H1 (cell line): ENCODE measurements around the gene PHKA1. TPM values are rescaled to one million over a fixed set of nuclear protein-coding genes. Genes with fewer than 3 reads are reported as not detected.

Experiments
- CTCF ChIA-PET: fragments of 300-600 bp; sonication (Branson Sonifier 250); formaldehyde crosslinking; loops from one replicate; lab custom pipeline; 2021; ENCODE audit not compliant: partially characterized antibody; lab: Charles Lee
- POLR2A ChIA-PET: fragments of 300-600 bp; sonication (Branson Sonifier 250); formaldehyde crosslinking; loops from one replicate; lab custom pipeline; 2021; ENCODE audit warnings: inconsistent platforms; ENCODE audit not compliant: partially characterized antibody; lab: Charles Lee
- DNase-seq, 2 experiments: peaks; one replicate each; pipeline versions ENCODE4 v3.0.0 to v3.0.0-alpha.2; 2010 to 2022; ENCODE audit warnings: low spot score in 2 of 2, low read depth in 1 of 2, mixed read lengths in 1 of 2
- FAIRE-seq: peaks from 2 replicates; lab custom pipeline; 2011; peaks lifted over from hg19 to GRCh38; lab: Jason Lieb, UNC
- H2AFZ ChIP-seq: 2 replicates; pipeline ENCODE4 v1.8.1; 2012; ENCODE audit warnings: low read length, inconsistent platforms
- H2AK5ac ChIP-seq: 2 replicates; pipeline ENCODE4 v1.6.1; 2013; ENCODE audit warnings: low read depth, low read length
- H2BK120ac ChIP-seq: replicated peaks from 2 replicates; pipeline ENCODE3; 2013; ENCODE audit warnings: low read depth, low read length, inconsistent platforms
- H2BK12ac ChIP-seq: 2 replicates; pipeline ENCODE4 v1.6.1; 2013; ENCODE audit warnings: low read depth, low read length
- H2BK15ac ChIP-seq: 2 replicates; pipeline ENCODE4 v1.6.1; 2013; ENCODE audit warnings: low read length
- H2BK20ac ChIP-seq: 2 replicates; pipeline ENCODE4 v1.6.1; 2013; ENCODE audit warnings: low read length
- H2BK5ac ChIP-seq: 2 replicates; pipeline ENCODE4 v1.6.1; 2013; ENCODE audit warnings: low read depth, low read length
- H3K14ac ChIP-seq: 2 replicates; pipeline ENCODE4 v1.6.1; 2013; ENCODE audit warnings: inconsistent platforms; ENCODE audit not compliant: insufficient read length
- H3K18ac ChIP-seq: 2 replicates; pipeline ENCODE4 v1.6.1; 2013; ENCODE audit warnings: low read length; ENCODE audit errors: extremely low read depth
- H3K23ac ChIP-seq: 2 replicates; pipeline ENCODE4 v1.6.1; 2013; ENCODE audit warnings: inconsistent platforms; ENCODE audit not compliant: insufficient read length
- H3K23me2 ChIP-seq: 2 replicates; pipeline ENCODE4 v1.6.1; 2013; ENCODE audit warnings: low read depth, low read length
- H3K27ac ChIP-seq: 2 replicates; pipeline ENCODE4 v1.6.1; 2011; ENCODE audit warnings: low read depth, low read length, inconsistent platforms
- H3K27me3 ChIP-seq, 4 experiments: replicated peaks in 1 of 4; 1 replicate in 1 of 4; 2 replicates in 3 of 4; pipeline versions ENCODE4 v1.6.1 to v1.8.1; 2011 to 2013; ENCODE audit warnings: low read length in 3 of 4, mild to moderate bottlenecking in 3 of 4, inconsistent platforms in 2 of 4, mixed read lengths in 2 of 4, moderate library complexity in 1 of 4; ENCODE audit not compliant: control insufficient read depth in 3 of 4, insufficient read depth in 3 of 4; ENCODE audit errors: extremely low read depth in 1 of 4
- H3K36me3 ChIP-seq, 4 experiments: 2 replicates each; pipeline versions ENCODE4 v1.6.1 to v1.8.1; 2011 to 2013; ENCODE audit warnings: mild to moderate bottlenecking in 4 of 4, low read length in 3 of 4, moderate library complexity in 2 of 4, control low read depth in 1 of 4, inconsistent platforms in 1 of 4; ENCODE audit not compliant: insufficient read depth in 4 of 4, control insufficient read depth in 2 of 4
- H3K4ac ChIP-seq: replicated peaks from 2 replicates; pipeline ENCODE3; 2013; ENCODE audit warnings: low read length, low read depth, mixed read lengths, inconsistent platforms; ENCODE audit not compliant: insufficient read length
- H3K4me1 ChIP-seq, 4 experiments: replicated peaks in 1 of 4; 1 replicate in 1 of 4; 2 replicates in 3 of 4; pipeline versions ENCODE4 v1.6.1 to v1.8.1; 2011 to 2013; ENCODE audit warnings: low read length in 3 of 4, inconsistent platforms in 2 of 4, mixed read lengths in 1 of 4; ENCODE audit not compliant: insufficient read depth in 4 of 4, control insufficient read depth in 3 of 4
- H3K4me2 ChIP-seq, 2 experiments: 2 replicates each; pipeline versions ENCODE4 v1.6.1 to v1.8.1; 2011 to 2013; ENCODE audit warnings: low read depth in 2 of 2, low read length in 2 of 2, control low read depth in 1 of 2, inconsistent platforms in 1 of 2, mild to moderate bottlenecking in 1 of 2; ENCODE audit not compliant: insufficient read depth in 1 of 2
- H3K4me3 ChIP-seq, 4 experiments: fragments of 200-600, 300-600 bp in 1 of 4; sonication (generic), shearing (Covaris generic), sonication (Bioruptor Twin) in 1 of 4; 2 replicates each; pipeline versions ENCODE4 v1.5.1 to v1.8.1; 2011 to 2016; ENCODE audit warnings: low read length in 4 of 4, low read depth in 3 of 4, control low read depth in 2 of 4, inconsistent platforms in 2 of 4, mild to moderate bottlenecking in 2 of 4, mixed read lengths in 1 of 4, moderate library complexity in 1 of 4; ENCODE audit not compliant: insufficient read depth in 2 of 4; ENCODE audit errors: extremely low read depth in 1 of 4
- H3K56ac ChIP-seq: replicated peaks from 2 replicates; pipeline ENCODE3; 2013; ENCODE audit warnings: low read depth, mild to moderate bottlenecking, mixed read lengths, low read length, inconsistent platforms; ENCODE audit not compliant: insufficient read length
- H3K79me1 ChIP-seq: 2 replicates; pipeline ENCODE4 v1.6.1; 2013; ENCODE audit warnings: low read depth, low read length, control low read depth
- H3K79me2 ChIP-seq, 2 experiments: 2 replicates each; pipeline versions ENCODE4 v1.6.1 to v1.8.1; 2012 to 2013; ENCODE audit warnings: low read length in 2 of 2, mild to moderate bottlenecking in 2 of 2, inconsistent platforms in 1 of 2; ENCODE audit not compliant: insufficient read depth in 2 of 2, control insufficient read depth in 1 of 2
- H3K9ac ChIP-seq, 4 experiments: replicated peaks in 1 of 4; 1 replicate in 1 of 4; 2 replicates in 3 of 4; pipeline versions ENCODE4 v1.6.1 to v1.8.1; 2011 to 2013; ENCODE audit warnings: low read depth in 3 of 4, low read length in 3 of 4, control low read depth in 2 of 4, mild to moderate bottlenecking in 2 of 4, moderate library complexity in 2 of 4, inconsistent platforms in 1 of 4; ENCODE audit errors: extremely low read depth in 1 of 4
- H3K9me3 ChIP-seq, 2 experiments: 2 replicates each; pipeline versions ENCODE4 v1.6.1 to v1.8.1; 2012 to 2013; ENCODE audit warnings: mild to moderate bottlenecking in 2 of 2, moderate library complexity in 2 of 2, control low read depth in 1 of 2, inconsistent platforms in 1 of 2, low read depth in 1 of 2, low read length in 1 of 2, mixed read lengths in 1 of 2; ENCODE audit not compliant: insufficient read depth in 2 of 2
- H4K20me1 ChIP-seq, 2 experiments: replicated peaks in 1 of 2; 2 replicates each; pipeline versions ENCODE3 to v1.8.1; 2011 to 2013; ENCODE audit warnings: inconsistent platforms in 2 of 2, low read length in 2 of 2, mild to moderate bottlenecking in 1 of 2; ENCODE audit not compliant: insufficient read depth in 2 of 2, control insufficient read depth in 1 of 2
- H4K5ac ChIP-seq: 2 replicates; pipeline ENCODE4 v1.6.1; 2013; ENCODE audit warnings: low read length, low read depth, mixed read lengths, inconsistent platforms; ENCODE audit not compliant: insufficient read length
- H4K8ac ChIP-seq: 2 replicates; pipeline ENCODE4 v1.8.0; 2013; ENCODE audit warnings: mild to moderate bottlenecking, moderate library complexity, low read length, inconsistent platforms; ENCODE audit not compliant: insufficient read depth; ENCODE audit errors: extremely low read depth
- H4K91ac ChIP-seq: replicated peaks from 2 replicates; pipeline ENCODE3; 2013; ENCODE audit warnings: low read length, mixed read lengths, inconsistent platforms; ENCODE audit not compliant: insufficient read length
- BACH1 ChIP-seq: IDR thresholded peaks from 2 replicates; pipeline ENCODE4 v1.6.1; 2012; ENCODE audit warnings: low read length, improper control_type of control experiment
- GTF2F1 ChIP-seq: IDR thresholded peaks from 2 replicates; pipeline ENCODE4 v1.6.1; 2012; ENCODE audit warnings: low read depth, low read length, improper control_type of control experiment, borderline replicate concordance
- JUN ChIP-seq: IDR thresholded peaks from 2 replicates; pipeline ENCODE4 v1.6.1; 2011; ENCODE audit warnings: low read depth, mild to moderate bottlenecking, improper control_type of control experiment, low read length
- MAFK ChIP-seq: IDR thresholded peaks from 2 replicates; pipeline ENCODE4 v1.6.1; 2012; ENCODE audit warnings: low read depth, mild to moderate bottlenecking, improper control_type of control experiment, low read length
- PHF8 ChIP-seq: fragments of 200-600 bp; sonication (generic); conservative IDR thresholded peaks from 2 replicates; pipeline ENCODE4 v1.7.1; 2012; ENCODE audit warnings: low read depth, mild to moderate bottlenecking, inconsistent platforms, low read length, moderate library complexity
- POLR2AphosphoS5 ChIP-seq: IDR thresholded peaks from 2 replicates; pipeline ENCODE4 v1.6.1; 2011; ENCODE audit warnings: low read depth, low read length
- RFX5 ChIP-seq: IDR thresholded peaks from 2 replicates; pipeline ENCODE4 v1.6.1; 2011; ENCODE audit warnings: low read depth, low read length, improper control_type of control experiment, borderline replicate concordance
- RXRA ChIP-seq: IDR thresholded peaks from 2 replicates; pipeline ENCODE4 v1.6.1; 2011; ENCODE audit warnings: low read depth, mild to moderate bottlenecking, low read length, moderate library complexity; ENCODE audit not compliant: insufficient read depth
- SIRT6 ChIP-seq: IDR thresholded peaks from one replicate; pipeline ENCODE4 v1.7.1; 2012; ENCODE audit warnings: low read length, inconsistent platforms
- SRF ChIP-seq: IDR thresholded peaks from 2 replicates; pipeline ENCODE4 v1.6.1; 2011; ENCODE audit warnings: mild to moderate bottlenecking, low read depth, low read length, moderate library complexity
- TBP ChIP-seq: IDR thresholded peaks from 2 replicates; pipeline ENCODE4 v1.6.1; 2011; ENCODE audit warnings: low read depth, low read length, improper control_type of control experiment
- USF2 ChIP-seq: IDR thresholded peaks from 2 replicates; pipeline ENCODE4 v1.6.1; 2011; ENCODE audit warnings: low read length, improper control_type of control experiment
- ZNF274 ChIP-seq: IDR thresholded peaks from 2 replicates; pipeline ENCODE4 v1.7.0; 2012; ENCODE audit warnings: low read length, borderline replicate concordance; ENCODE audit errors: extremely low read depth
- polyA plus RNA-seq, 7 experiments: library from polyadenylated mRNA; depleted of rRNA in 3 of 7; stranded (reverse) in 5 of 7; unstranded in 2 of 7; fragments of >200 nt in 5 of 7; fragments of 200-250 nt in 2 of 7; gene quantifications; 1 replicate in 5 of 7; 2 replicates in 1 of 7; 4 replicates in 1 of 7; pipeline versions ENCODE4 v1.2.1 to v1.2.3, GENCODE V29; 2011 to 2013; ENCODE audit warnings: missing spikeins in 2 of 7, mixed read lengths in 2 of 7
- total RNA-seq: library from RNA; stranded (reverse); fragmentation: NEBNext Ultra II Directional; extraction: Animal tissue kit (Norgen Biotek cat#: 25700); gene quantifications from 2 replicates; pipeline ENCODE4 v1.2.1, GENCODE V29; 2021
- TF ChIP-seq, protein P1 (sequence below): IDR thresholded peaks from 2 replicates; pipeline ENCODE4 v1.6.1; 2012; ENCODE audit warnings: low read length, inconsistent platforms

Gene PHKA1
- total and polyA plus RNA-seq, 2 of the 8 experiments (the other 6 are each of a cell fraction or from before 2014, with no cell fraction given) = 4.2 to 7.2 TPM

DNA sequence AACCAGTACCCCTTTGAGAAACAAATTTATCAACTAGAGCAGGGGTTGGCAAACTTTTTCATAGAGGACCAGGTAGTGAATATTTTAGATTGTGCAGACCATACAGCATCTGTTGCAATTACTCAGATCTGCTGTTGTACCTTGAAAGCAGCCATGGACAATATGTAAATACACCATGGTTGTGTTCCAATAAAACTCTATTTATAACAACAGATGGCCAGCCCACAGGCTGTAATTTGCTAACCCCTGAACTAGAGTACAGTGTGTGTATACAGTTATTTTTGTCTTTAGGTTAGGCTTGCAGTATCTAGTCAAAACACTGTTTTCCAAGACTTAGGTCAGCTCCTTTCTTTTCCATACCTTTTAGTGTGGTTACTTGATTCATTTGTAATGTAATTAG is 54.4 kb downstream of the PHKA1 start:
- DNase-seq (no peak), FAIRE-seq (no peak)
- TF ChIP-seq RFX5 (no peak), MAFK (no peak), BACH1 (no peak), SIRT6 (no peak), GTF2F1 (no peak), ZNF274 (no peak), PHF8 (no peak), POLR2AphosphoS5 (no peak), TBP (no peak), JUN (no peak), SRF (no peak), USF2 (no peak), RXRA (no peak)
- TF ChIP-seq, protein P1, sequence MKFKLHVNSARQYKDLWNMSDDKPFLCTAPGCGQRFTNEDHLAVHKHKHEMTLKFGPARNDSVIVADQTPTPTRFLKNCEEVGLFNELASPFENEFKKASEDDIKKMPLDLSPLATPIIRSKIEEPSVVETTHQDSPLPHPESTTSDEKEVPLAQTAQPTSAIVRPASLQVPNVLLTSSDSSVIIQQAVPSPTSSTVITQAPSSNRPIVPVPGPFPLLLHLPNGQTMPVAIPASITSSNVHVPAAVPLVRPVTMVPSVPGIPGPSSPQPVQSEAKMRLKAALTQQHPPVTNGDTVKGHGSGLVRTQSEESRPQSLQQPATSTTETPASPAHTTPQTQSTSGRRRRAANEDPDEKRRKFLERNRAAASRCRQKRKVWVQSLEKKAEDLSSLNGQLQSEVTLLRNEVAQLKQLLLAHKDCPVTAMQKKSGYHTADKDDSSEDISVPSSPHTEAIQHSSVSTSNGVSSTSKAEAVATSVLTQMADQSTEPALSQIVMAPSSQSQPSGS = no peak

More for the DNA sequence above, 54.4 kb downstream of the PHKA1 start:
- no peaks in the 10 kb centered on the region for H3K27me3 ChIP-seq
- H3K9ac ChIP-seq = no peak overlapping the region
- H2BK15ac ChIP-seq = no peak overlapping the region
- H2BK120ac ChIP-seq = no peak overlapping the region
- H3K23ac ChIP-seq = no peak overlapping the region
- H3K23me2 ChIP-seq = peaks cover 1% of the 10 kb centered on the region; the same call in 1 of the 2 replicates
- H4K91ac ChIP-seq = no peak overlapping the region
- H4K5ac ChIP-seq = no peak overlapping the region
- H3K4me1 ChIP-seq = no peaks in the 10 kb centered on the region
- ChIA-PET POLR2A (no interaction called here), CTCF (no interaction called here)
- no peak overlapping the region for H3K4me2 ChIP-seq
- H3K27ac ChIP-seq = no peak overlapping the region
- H3K4ac ChIP-seq = no peak overlapping the region
- no peak overlapping the region for H2AK5ac ChIP-seq
- no peak overlapping the region for H2AFZ ChIP-seq
- no peaks in the 10 kb centered on the region for H3K9me3 ChIP-seq
- H4K8ac ChIP-seq = no peak overlapping the region
- no peaks in the 10 kb centered on the region for H3K79me2 ChIP-seq
- no peak overlapping the region for H2BK5ac ChIP-seq
- H4K20me1 ChIP-seq = no peaks in the 10 kb centered on the region
- no peak overlapping the region for H3K18ac ChIP-seq
- no peak overlapping the region for H2BK12ac ChIP-seq
- H3K14ac ChIP-seq = no peak overlapping the region
- no peak overlapping the region for H3K56ac ChIP-seq
- H3K36me3 ChIP-seq = no peaks in the 10 kb centered on the region
- H3K79me1 ChIP-seq = no peaks in the 10 kb centered on the region
- no peak overlapping the region for H3K4me3 ChIP-seq
- no peak overlapping the region for H2BK20ac ChIP-seq
